Neural progenitor cell (in vitro differentiated cells): Measurements from ENCODE around the gene BCL2L12.

Experiments
- CTCF ChIP-seq: fragments of 200-600 bp; sonication (generic); IDR thresholded peaks from 2 replicates; pipeline ENCODE4 v1.5.1; 2017; ENCODE audit warnings: antibody characterized with exemption, mild to moderate bottlenecking
- EZH2 ChIP-seq: fragments of 200-600 bp; sonication (generic); IDR thresholded peaks from 2 replicates; pipeline ENCODE4 v1.6.1; 2017; ENCODE audit warnings: antibody characterized with exemption, mild to moderate bottlenecking, moderate library complexity

DNA sequence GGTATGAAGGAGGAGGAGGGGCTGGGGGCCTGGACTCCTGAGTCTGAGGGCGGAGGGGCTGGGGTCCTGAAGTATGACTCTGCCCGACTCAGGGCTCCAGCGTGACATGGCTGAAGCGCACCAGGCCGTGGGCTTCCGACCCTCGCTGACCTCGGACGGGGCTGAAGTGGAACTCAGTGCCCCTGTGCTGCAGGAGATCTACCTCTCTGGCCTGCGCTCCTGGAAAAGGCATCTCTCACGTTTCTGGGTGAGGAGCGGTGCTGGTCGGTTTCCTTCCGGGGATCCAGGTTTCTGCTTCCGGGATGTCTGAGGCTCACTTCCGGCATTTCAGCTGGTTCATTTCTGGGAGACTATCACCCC is 26.4 kb downstream of the BCL2L12 start:
- TF ChIP-seq CTCF (no peak), EZH2 (no peak)
